Liver (tissue), 9 donors: ENCODE data around the gene SIN3B. TPM values are rescaled to one million over a fixed set of nuclear protein-coding genes. Genes with fewer than 3 reads are reported as not detected.

ENCODE experiments used
- DNase-seq: peaks from one replicate; pipeline ENCODE4 v3.0.0-alpha.2; 2017; ENCODE audit warnings: low spot score
- H3K27ac ChIP-seq, 2 donors: one replicate each; pipeline ENCODE4 v1.7.0; 2013; ENCODE audit warnings: inconsistent platforms in 2 of 2, low read length in 2 of 2, control low read depth in 1 of 2, low read depth in 1 of 2, mild to moderate bottlenecking in 1 of 2
- H3K27me3 ChIP-seq, 4 donors: one replicate each; pipeline versions ENCODE4 v1.6.1 to v1.7.0; 2013; ENCODE audit warnings: low read length in 3 of 4, inconsistent platforms in 1 of 4, mild to moderate bottlenecking in 1 of 4, moderate library complexity in 1 of 4; ENCODE audit not compliant: control insufficient read depth in 4 of 4, insufficient read depth in 4 of 4
- H3K36me3 ChIP-seq, 4 donors: one replicate each; pipeline versions ENCODE4 v1.6.1 to v1.7.0; 2013; ENCODE audit warnings: low read length in 3 of 4, mild to moderate bottlenecking in 3 of 4, low read depth in 1 of 4, moderate library complexity in 1 of 4; ENCODE audit not compliant: control insufficient read depth in 4 of 4, insufficient read depth in 3 of 4
- H3K4me1 ChIP-seq, 4 donors: one replicate each; pipeline versions ENCODE4 v1.6.1 to v1.7.0; 2013; ENCODE audit warnings: low read length in 3 of 4, mild to moderate bottlenecking in 3 of 4, moderate library complexity in 1 of 4; ENCODE audit not compliant: control insufficient read depth in 4 of 4, insufficient read depth in 4 of 4
- H3K4me3 ChIP-seq, 3 donors: one replicate each; pipeline versions ENCODE4 v1.6.1 to v1.7.0; 2013; ENCODE audit warnings: low read length in 3 of 3, control low read depth in 1 of 3, low read depth in 1 of 3, mild to moderate bottlenecking in 1 of 3
- H3K9ac ChIP-seq, 2 donors: one replicate each; pipeline ENCODE4 v1.7.0; 2013; ENCODE audit warnings: low read length in 2 of 2, mild to moderate bottlenecking in 2 of 2, moderate library complexity in 2 of 2, control low read depth in 1 of 2, low read depth in 1 of 2
- H3K9me3 ChIP-seq, 4 donors: one replicate each; pipeline versions ENCODE4 v1.6.1 to v1.7.0; 2013; ENCODE audit warnings: low read length in 3 of 4; ENCODE audit not compliant: control insufficient read depth in 4 of 4
- EGR1 ChIP-seq, 2 donors: IDR thresholded peaks; 2 replicates each; pipeline ENCODE4 v1.6.1; 2016 to 2018; ENCODE audit warnings: antibody characterized with exemption in 2 of 2, low read depth in 2 of 2
- FOXA1 ChIP-seq: IDR thresholded peaks from 2 replicates; pipeline ENCODE4 v1.6.1; 2016; ENCODE audit warnings: antibody characterized with exemption
- FOXA2 ChIP-seq: IDR thresholded peaks from 2 replicates; pipeline ENCODE4 v1.6.1; 2016; ENCODE audit warnings: antibody characterized with exemption
- GABPA ChIP-seq, 2 donors: IDR thresholded peaks in 1 of 2; conservative IDR thresholded peaks in 1 of 2; 2 replicates each; pipeline ENCODE4 v1.6.1; 2016; ENCODE audit warnings: antibody characterized with exemption in 2 of 2, mild to moderate bottlenecking in 1 of 2, moderate library complexity in 1 of 2
- HNF4A ChIP-seq, 2 donors: conservative IDR thresholded peaks; 2 replicates each; pipeline ENCODE4 v1.6.1; 2016; ENCODE audit warnings: antibody characterized with exemption in 2 of 2, mild to moderate bottlenecking in 2 of 2
- HNF4G ChIP-seq: IDR thresholded peaks from 2 replicates; pipeline ENCODE4 v1.6.1; 2016; ENCODE audit warnings: antibody characterized with exemption
- JUND ChIP-seq, 2 donors: IDR thresholded peaks; 2 replicates each; pipeline ENCODE4 v1.6.1; 2016; ENCODE audit warnings: antibody characterized with exemption in 2 of 2
- NR2F2 ChIP-seq: IDR thresholded peaks from 2 replicates; pipeline ENCODE4 v1.6.1; 2016; ENCODE audit warnings: antibody characterized with exemption
- RAD21 ChIP-seq, 2 donors: IDR thresholded peaks; 2 replicates each; pipeline ENCODE4 v1.6.1; 2016; ENCODE audit warnings: antibody characterized with exemption in 2 of 2, mild to moderate bottlenecking in 2 of 2
- RXRA ChIP-seq, 2 donors: IDR thresholded peaks; 2 replicates each; pipeline ENCODE4 v1.6.1; 2017 to 2018; ENCODE audit warnings: antibody characterized with exemption in 2 of 2, mild to moderate bottlenecking in 1 of 2
- SP1 ChIP-seq: IDR thresholded peaks from 2 replicates; pipeline ENCODE4 v1.6.1; 2018; ENCODE audit warnings: antibody characterized with exemption, mild to moderate bottlenecking
- TAF1 ChIP-seq: conservative IDR thresholded peaks from 2 replicates; pipeline ENCODE4 v1.6.1; 2016; ENCODE audit warnings: antibody characterized with exemption, mild to moderate bottlenecking
- YY1 ChIP-seq: IDR thresholded peaks from 2 replicates; pipeline ENCODE4 v1.6.1; 2016; ENCODE audit warnings: antibody characterized with exemption, mild to moderate bottlenecking
- WGBS: extraction: QIAGEN DNeasy Blood & Tissue Kit; methylation state at CpG from one replicate; pipeline ENCODE4 v1.1.7; 2013; 5-methylcytosine and 5-hydroxymethylcytosine counted together
- polyA plus RNA-seq, 2 donors: library from polyadenylated mRNA; stranded (reverse) in 1 of 2; unstranded in 1 of 2; fragments of 200-250 nt in 1 of 2; fragments of >200 nt in 1 of 2; fragmentation: Nextera tagmentation in 1 of 2; extraction: Ambion mirVana in 1 of 2; gene quantifications; one replicate each; pipeline versions ENCODE4 v1.2.1 to v1.2.3, GENCODE V29; 2013 to 2015
- total RNA-seq, 2 donors: library from RNA; depleted of rRNA; stranded (reverse); fragments of >200 nt; gene quantifications; one replicate each; pipeline ENCODE4 v1.2.3, GENCODE V29; 2014
- TF ChIP-seq, protein P1 (sequence below): IDR thresholded peaks from 2 replicates; pipeline ENCODE4 v1.6.1; 2016; ENCODE audit warnings: antibody characterized with exemption
- TF ChIP-seq, protein P2 (sequence below): IDR thresholded peaks from 2 replicates; pipeline ENCODE4 v1.6.1; 2016; ENCODE audit warnings: antibody characterized with exemption, mild to moderate bottlenecking
- TF ChIP-seq, protein P3 (sequence below): IDR thresholded peaks from 2 replicates; pipeline ENCODE4 v1.6.1; 2016; ENCODE audit warnings: antibody characterized with exemption
- TF ChIP-seq, protein P4 (sequence below): fragments of 150-350 bp; IDR thresholded peaks from 2 replicates; pipeline ENCODE4 v1.5.1; 2017; ENCODE audit warnings: improper control_type of control experiment, low read depth, low read length; ENCODE audit not compliant: missing input control
- TF ChIP-seq, protein P5 (sequence below): IDR thresholded peaks from 2 replicates; pipeline ENCODE4 v1.6.1; 2016; ENCODE audit warnings: antibody characterized with exemption
- donor health status: healthy.
- donor health status: healthy.
- donor health status: healthy.
- donor health status: healthy.
- donor health status: healthy.

The SIN3B gene
- total and polyA plus RNA-seq, 4 donors, result 6.1 to 17.1 (median 8.6) TPM

DNA sequence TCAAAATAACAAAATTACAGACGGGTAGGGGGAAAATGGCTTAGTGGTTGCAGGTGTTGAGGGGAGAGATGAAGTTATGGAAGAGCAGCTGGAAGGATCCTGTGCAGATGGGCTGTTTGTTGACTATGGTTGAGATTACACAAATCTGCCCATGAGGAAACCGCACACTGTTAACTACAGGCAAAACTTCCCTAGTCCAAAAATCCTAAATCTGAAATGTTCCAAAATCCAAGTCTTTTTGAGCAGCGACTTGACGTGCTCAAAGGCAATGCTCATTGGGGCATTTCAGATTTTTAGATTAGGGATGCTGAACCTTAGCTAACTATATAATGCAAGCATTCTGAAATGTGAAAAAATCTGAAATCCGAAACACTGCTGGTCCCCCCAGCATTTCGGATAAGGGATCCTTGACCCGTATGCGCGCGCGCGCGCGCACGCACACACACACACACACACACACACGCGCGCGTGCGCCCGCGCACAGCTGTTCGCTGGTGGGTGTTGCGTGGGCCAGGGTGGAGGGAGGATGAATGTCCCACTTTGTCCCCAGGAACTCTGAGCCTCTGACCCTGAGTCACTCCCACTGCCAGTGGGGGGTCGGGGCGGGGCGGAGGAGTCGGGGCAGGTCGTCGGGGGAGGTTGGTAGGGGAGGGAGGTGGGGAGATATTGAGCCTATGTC, 66.4 kb downstream of the SIN3B start:
- peaks cover 0 to 6% (median 4%) of the 10 kb centered on the region in 4 donors for H3K4me1 ChIP-seq
- no peak for DNase-seq
- H3K36me3 ChIP-seq, result no peaks in the 10 kb centered on the region
- no peaks in the 10 kb centered on the region for H3K9me3 ChIP-seq
- no peak overlapping the region for H3K9ac ChIP-seq
- H3K4me3 ChIP-seq, result peak overlapping the region in 1 of 3 donors; percentile 34
- 41% methylated on average over 30 of the region's 30 CpGs for WGBS
- peaks cover 0 to 3% (median under 1%) of the 10 kb centered on the region in 4 donors for H3K27me3 ChIP-seq
- no peak overlapping the region for H3K27ac ChIP-seq
- TF ChIP-seq, protein P1, sequence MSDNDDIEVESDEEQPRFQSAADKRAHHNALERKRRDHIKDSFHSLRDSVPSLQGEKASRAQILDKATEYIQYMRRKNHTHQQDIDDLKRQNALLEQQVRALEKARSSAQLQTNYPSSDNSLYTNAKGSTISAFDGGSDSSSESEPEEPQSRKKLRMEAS, result no peak
- TF ChIP-seq FOXA2 (no peak), YY1 (no peak), GABPA (IDR thresholded peaks at IDR 0.05 in 1 of 2, conservative IDR thresholded peaks at IDR 0.05 in 1 of 2) (no peak), SP1 (no peak), FOXA1 (no peak), HNF4G (no peak), JUND (IDR thresholded peaks at IDR 0.05) (no peak), HNF4A (conservative IDR thresholded peaks at IDR 0.05) (no peak), EGR1 (IDR thresholded peaks at IDR 0.05; ENCODE audit: low read depth in 2 of 2) (no peak), TAF1 (no peak), NR2F2 (no peak), RAD21 (IDR thresholded peaks at IDR 0.05) (no peak), RXRA (IDR thresholded peaks at IDR 0.05) (no peak)
- TF ChIP-seq, protein P2, sequence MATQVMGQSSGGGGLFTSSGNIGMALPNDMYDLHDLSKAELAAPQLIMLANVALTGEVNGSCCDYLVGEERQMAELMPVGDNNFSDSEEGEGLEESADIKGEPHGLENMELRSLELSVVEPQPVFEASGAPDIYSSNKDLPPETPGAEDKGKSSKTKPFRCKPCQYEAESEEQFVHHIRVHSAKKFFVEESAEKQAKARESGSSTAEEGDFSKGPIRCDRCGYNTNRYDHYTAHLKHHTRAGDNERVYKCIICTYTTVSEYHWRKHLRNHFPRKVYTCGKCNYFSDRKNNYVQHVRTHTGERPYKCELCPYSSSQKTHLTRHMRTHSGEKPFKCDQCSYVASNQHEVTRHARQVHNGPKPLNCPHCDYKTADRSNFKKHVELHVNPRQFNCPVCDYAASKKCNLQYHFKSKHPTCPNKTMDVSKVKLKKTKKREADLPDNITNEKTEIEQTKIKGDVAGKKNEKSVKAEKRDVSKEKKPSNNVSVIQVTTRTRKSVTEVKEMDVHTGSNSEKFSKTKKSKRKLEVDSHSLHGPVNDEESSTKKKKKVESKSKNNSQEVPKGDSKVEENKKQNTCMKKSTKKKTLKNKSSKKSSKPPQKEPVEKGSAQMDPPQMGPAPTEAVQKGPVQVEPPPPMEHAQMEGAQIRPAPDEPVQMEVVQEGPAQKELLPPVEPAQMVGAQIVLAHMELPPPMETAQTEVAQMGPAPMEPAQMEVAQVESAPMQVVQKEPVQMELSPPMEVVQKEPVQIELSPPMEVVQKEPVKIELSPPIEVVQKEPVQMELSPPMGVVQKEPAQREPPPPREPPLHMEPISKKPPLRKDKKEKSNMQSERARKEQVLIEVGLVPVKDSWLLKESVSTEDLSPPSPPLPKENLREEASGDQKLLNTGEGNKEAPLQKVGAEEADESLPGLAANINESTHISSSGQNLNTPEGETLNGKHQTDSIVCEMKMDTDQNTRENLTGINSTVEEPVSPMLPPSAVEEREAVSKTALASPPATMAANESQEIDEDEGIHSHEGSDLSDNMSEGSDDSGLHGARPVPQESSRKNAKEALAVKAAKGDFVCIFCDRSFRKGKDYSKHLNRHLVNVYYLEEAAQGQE, result no peak
- TF ChIP-seq, protein P3, sequence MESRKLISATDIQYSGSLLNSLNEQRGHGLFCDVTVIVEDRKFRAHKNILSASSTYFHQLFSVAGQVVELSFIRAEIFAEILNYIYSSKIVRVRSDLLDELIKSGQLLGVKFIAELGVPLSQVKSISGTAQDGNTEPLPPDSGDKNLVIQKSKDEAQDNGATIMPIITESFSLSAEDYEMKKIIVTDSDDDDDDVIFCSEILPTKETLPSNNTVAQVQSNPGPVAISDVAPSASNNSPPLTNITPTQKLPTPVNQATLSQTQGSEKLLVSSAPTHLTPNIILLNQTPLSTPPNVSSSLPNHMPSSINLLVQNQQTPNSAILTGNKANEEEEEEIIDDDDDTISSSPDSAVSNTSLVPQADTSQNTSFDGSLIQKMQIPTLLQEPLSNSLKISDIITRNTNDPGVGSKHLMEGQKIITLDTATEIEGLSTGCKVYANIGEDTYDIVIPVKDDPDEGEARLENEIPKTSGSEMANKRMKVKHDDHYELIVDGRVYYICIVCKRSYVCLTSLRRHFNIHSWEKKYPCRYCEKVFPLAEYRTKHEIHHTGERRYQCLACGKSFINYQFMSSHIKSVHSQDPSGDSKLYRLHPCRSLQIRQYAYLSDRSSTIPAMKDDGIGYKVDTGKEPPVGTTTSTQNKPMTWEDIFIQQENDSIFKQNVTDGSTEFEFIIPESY, result no peak
- TF ChIP-seq, protein P4, sequence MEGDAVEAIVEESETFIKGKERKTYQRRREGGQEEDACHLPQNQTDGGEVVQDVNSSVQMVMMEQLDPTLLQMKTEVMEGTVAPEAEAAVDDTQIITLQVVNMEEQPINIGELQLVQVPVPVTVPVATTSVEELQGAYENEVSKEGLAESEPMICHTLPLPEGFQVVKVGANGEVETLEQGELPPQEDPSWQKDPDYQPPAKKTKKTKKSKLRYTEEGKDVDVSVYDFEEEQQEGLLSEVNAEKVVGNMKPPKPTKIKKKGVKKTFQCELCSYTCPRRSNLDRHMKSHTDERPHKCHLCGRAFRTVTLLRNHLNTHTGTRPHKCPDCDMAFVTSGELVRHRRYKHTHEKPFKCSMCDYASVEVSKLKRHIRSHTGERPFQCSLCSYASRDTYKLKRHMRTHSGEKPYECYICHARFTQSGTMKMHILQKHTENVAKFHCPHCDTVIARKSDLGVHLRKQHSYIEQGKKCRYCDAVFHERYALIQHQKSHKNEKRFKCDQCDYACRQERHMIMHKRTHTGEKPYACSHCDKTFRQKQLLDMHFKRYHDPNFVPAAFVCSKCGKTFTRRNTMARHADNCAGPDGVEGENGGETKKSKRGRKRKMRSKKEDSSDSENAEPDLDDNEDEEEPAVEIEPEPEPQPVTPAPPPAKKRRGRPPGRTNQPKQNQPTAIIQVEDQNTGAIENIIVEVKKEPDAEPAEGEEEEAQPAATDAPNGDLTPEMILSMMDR, result no peak
- TF ChIP-seq, protein P5, sequence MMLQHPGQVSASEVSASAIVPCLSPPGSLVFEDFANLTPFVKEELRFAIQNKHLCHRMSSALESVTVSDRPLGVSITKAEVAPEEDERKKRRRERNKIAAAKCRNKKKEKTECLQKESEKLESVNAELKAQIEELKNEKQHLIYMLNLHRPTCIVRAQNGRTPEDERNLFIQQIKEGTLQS, result no peak
